Measurements from ENCODE around the gene DNAJC5G. TPM values are rescaled to one million over a fixed set of nuclear protein-coding genes. Genes with fewer than 3 reads are reported as not detected.
A peak's percentile ranks its signal among the peaks of the same experiment; 100 is the strongest.

DNAJC5G gene
- total RNA-seq, 1 experiment from 2014 or later = 2.4 TPM

DNA sequence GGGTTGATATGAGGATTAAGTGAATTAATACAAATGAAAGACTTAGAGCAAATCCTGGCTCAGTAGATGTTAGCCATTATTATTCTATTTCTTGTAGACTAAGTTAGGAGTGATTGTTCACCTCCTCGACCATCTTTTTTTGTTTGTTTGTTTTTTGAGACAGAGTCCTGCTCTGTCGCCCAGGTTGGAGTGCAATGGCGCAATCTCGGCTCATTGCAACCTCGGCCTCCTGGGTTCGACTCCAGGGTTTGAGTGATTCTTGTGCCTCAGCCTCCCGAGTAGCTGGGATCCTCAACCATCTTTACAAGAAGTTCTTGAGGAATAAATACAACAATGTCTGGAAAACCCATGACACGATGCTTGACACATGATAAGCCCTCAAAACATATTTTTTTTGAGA, 19.7 kb downstream of the DNAJC5G start:
- Histone ChIP-seq H3K36me3 (ENCODE audit: insufficient read depth, low read length, poor library complexity, severe bottlenecking) (no peaks in the 10 kb centered on the region), H3K9me3 (ENCODE audit: low read depth, low read length, poor library complexity, severe bottlenecking) (no peaks in the 10 kb centered on the region), H3K27ac (ENCODE audit: low read depth, low read length, poor library complexity, severe bottlenecking) (no peak overlapping the region), H3K4me1 (ENCODE audit: insufficient read depth, low read length, poor library complexity, severe bottlenecking) (peaks cover 11% of the 10 kb centered on the region), H3K4me3 (ENCODE audit: low read depth, low read length, poor library complexity, severe bottlenecking) (no peak overlapping the region), H3K27me3 (replicated peaks; ENCODE audit: insufficient read depth, low read depth, low read length, poor library complexity) (no peaks in the 10 kb centered on the region)
- no TSS peak for BruUV-seq (replicated peaks)
- intact Hi-C loops (cut with micrococcal nuclease; ENCODE audit: unreplicated experiment) = no loop called here
- DNase-seq (ENCODE audit: low spot score) = no peak
- POLR2A ChIA-PET (ENCODE audit: low non-redundant PET) = no interaction called here
- no peak for TF ChIP-seq EZH2 (IDR thresholded peaks at IDR 0.05; ENCODE audit: borderline replicate concordance, low read depth, low read length, poor library complexity, severe bottlenecking)
- TF ChIP-seq, protein P1, sequence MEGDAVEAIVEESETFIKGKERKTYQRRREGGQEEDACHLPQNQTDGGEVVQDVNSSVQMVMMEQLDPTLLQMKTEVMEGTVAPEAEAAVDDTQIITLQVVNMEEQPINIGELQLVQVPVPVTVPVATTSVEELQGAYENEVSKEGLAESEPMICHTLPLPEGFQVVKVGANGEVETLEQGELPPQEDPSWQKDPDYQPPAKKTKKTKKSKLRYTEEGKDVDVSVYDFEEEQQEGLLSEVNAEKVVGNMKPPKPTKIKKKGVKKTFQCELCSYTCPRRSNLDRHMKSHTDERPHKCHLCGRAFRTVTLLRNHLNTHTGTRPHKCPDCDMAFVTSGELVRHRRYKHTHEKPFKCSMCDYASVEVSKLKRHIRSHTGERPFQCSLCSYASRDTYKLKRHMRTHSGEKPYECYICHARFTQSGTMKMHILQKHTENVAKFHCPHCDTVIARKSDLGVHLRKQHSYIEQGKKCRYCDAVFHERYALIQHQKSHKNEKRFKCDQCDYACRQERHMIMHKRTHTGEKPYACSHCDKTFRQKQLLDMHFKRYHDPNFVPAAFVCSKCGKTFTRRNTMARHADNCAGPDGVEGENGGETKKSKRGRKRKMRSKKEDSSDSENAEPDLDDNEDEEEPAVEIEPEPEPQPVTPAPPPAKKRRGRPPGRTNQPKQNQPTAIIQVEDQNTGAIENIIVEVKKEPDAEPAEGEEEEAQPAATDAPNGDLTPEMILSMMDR (conservative IDR thresholded peaks at IDR 0.05; ENCODE audit: low read depth, low read length) = no peak
- CTCF ChIA-PET = interaction anchor here (0.7 kb wide), 1 partner anchor 11 kb away, joined by 10 read pairs; no protein-coding TSS in a partner anchor

GRCh38 chr2:27296481-27296880, 21.2 kb downstream of the DNAJC5G start:
- POLR2A ChIA-PET (ENCODE audit: low non-redundant PET) = no interaction called here
- Histone ChIP-seq H3K27me3 (replicated peaks; ENCODE audit: insufficient read depth, low read depth, low read length, poor library complexity) (no peaks in the 10 kb centered on the region), H3K27ac (ENCODE audit: low read depth, low read length, poor library complexity, severe bottlenecking) (no peak overlapping the region), H3K4me1 (ENCODE audit: insufficient read depth, low read length, poor library complexity, severe bottlenecking) (peaks cover 11% of the 10 kb centered on the region), H3K36me3 (ENCODE audit: insufficient read depth, low read length, poor library complexity, severe bottlenecking) (no peaks in the 10 kb centered on the region), H3K9me3 (ENCODE audit: low read depth, low read length, poor library complexity, severe bottlenecking) (no peaks in the 10 kb centered on the region), H3K4me3 (ENCODE audit: low read depth, low read length, poor library complexity, severe bottlenecking) (no peak overlapping the region)
- no peak for TF ChIP-seq EZH2 (IDR thresholded peaks at IDR 0.05; ENCODE audit: borderline replicate concordance, low read depth, low read length, poor library complexity, severe bottlenecking)
- TF ChIP-seq, protein P1 (conservative IDR thresholded peaks at IDR 0.05; ENCODE audit: low read depth, low read length) = no peak
- intact Hi-C loops (cut with micrococcal nuclease; ENCODE audit: unreplicated experiment) = no loop called here
- peak; percentile 30 for DNase-seq (ENCODE audit: low spot score)
- CTCF ChIA-PET = interaction anchor here (1.1 kb wide), 1 partner anchor 105 kb away, joined by 4 read pairs; no protein-coding TSS in a partner anchor
- no TSS peak for BruUV-seq (replicated peaks)

- DNase-seq (ENCODE audit: low spot score) = no peak
- TF ChIP-seq, protein P1 (conservative IDR thresholded peaks at IDR 0.05; ENCODE audit: low read depth, low read length) = no peak
- TF ChIP-seq EZH2 (IDR thresholded peaks at IDR 0.05; ENCODE audit: borderline replicate concordance, low read depth, low read length, poor library complexity, severe bottlenecking) = no peak
- Histone ChIP-seq H3K4me1 (ENCODE audit: insufficient read depth, low read length, poor library complexity, severe bottlenecking) (peaks cover 11% of the 10 kb centered on the region), H3K27me3 (replicated peaks; ENCODE audit: insufficient read depth, low read depth, low read length, poor library complexity) (no peaks in the 10 kb centered on the region), H3K36me3 (ENCODE audit: insufficient read depth, low read length, poor library complexity, severe bottlenecking) (no peaks in the 10 kb centered on the region), H3K4me3 (ENCODE audit: low read depth, low read length, poor library complexity, severe bottlenecking) (no peak overlapping the region), H3K27ac (ENCODE audit: low read depth, low read length, poor library complexity, severe bottlenecking) (no peak overlapping the region), H3K9me3 (ENCODE audit: low read depth, low read length, poor library complexity, severe bottlenecking) (no peaks in the 10 kb centered on the region)
- no TSS peak for BruUV-seq (replicated peaks)
- intact Hi-C loops (cut with micrococcal nuclease; ENCODE audit: unreplicated experiment) = no loop called here
- ChIA-PET CTCF (interaction anchor here (1.1 kb wide), 1 partner anchor 106 kb away, joined by 4 read pairs; no protein-coding TSS in a partner anchor), POLR2A (ENCODE audit: low non-redundant PET) (interaction anchor here (0.6 kb wide), 1 partner anchor 159 kb away, joined by 3 read pairs; no protein-coding TSS in a partner anchor)
Observed at GRCh38 chr2:27297195-27297594, 22.0 kb downstream of the DNAJC5G start.

Measured in A673 (cell line).